HCT116 (cell line): ENCODE data around the gene LMAN1L. TPM values are rescaled to one million over a fixed set of nuclear protein-coding genes. Genes with fewer than 3 reads are reported as not detected.

Experiments
- ATAC-seq: fragments of 200-7000 bp; cut with Tn5 transposase; 2 replicates; pipeline ENCODE4 v1.9.1; 2020; ENCODE audit warnings: mild to moderate bottlenecking, moderate library complexity
- BruUV-seq: library from RNA; stranded (reverse); fragments of 400-500 nt; replicated peaks from 2 replicates; lab custom pipeline; 2021; lab: Mats Ljungman, UMichigan
- CTCF ChIA-PET: fragments of 300-600 bp; sonication (Branson Sonifier 250); formaldehyde crosslinking; loops from one replicate; lab custom pipeline; 2021; ENCODE audit warnings: antibody characterized with exemption; lab: Charles Lee
- POLR2A ChIA-PET: fragments of 300-600, 350-600 bp; sonication (Branson Sonifier 250); formaldehyde crosslinking; loops from one replicate; lab custom pipeline; 2021; ENCODE audit warnings: antibody characterized with exemption; lab: Charles Lee
- RAD21 ChIA-PET, 2 experiments: fragments of 300-600 bp; sonication (Branson Sonifier 250); formaldehyde crosslinking; loops; one replicate each; lab custom pipeline; 2023; ENCODE audit warnings: low total read pairs in 2 of 2; ENCODE audit not compliant: uncharacterized antibody in 2 of 2, unreplicated experiment in 2 of 2, low non-redundant PET in 1 of 2; lab: Charles Lee
- DNase-seq: peaks from one replicate; pipeline ENCODE4 v3.0.0-alpha.2; 2010; ENCODE audit warnings: low read depth, low spot score
- H2AFZ ChIP-seq: fragments of 200-600 bp; shearing (Covaris generic), sonication (generic); 2 replicates; pipeline ENCODE4 v1.6.1; 2017; ENCODE audit warnings: low read depth, mixed run types, mixed read lengths, antibody characterized with exemption, low read length; ENCODE audit not compliant: poor library complexity, severe bottlenecking
- H3K27ac ChIP-seq: 2 replicates; pipeline ENCODE4 v1.5.1; 2012; ENCODE audit warnings: low read depth, low read length
- H3K27me3 ChIP-seq: fragments of 200-600 bp; sonication (generic); 2 replicates; pipeline ENCODE4 v1.6.1; 2016; ENCODE audit warnings: mixed run types, low read length, mixed read lengths; ENCODE audit not compliant: insufficient read depth
- H3K36me3 ChIP-seq, 2 experiments: fragments of 200-500 bp in 1 of 2; fragments of 200-600 bp in 1 of 2; sonication (Bioruptor generic) in 1 of 2; sonication (generic) in 1 of 2; 2 replicates each; pipeline versions ENCODE4 v1.5.1 to v1.6.1; 2014 to 2016; ENCODE audit warnings: low read length in 2 of 2, inconsistent platforms in 1 of 2, mixed read lengths in 1 of 2, mixed run types in 1 of 2; ENCODE audit not compliant: insufficient read depth in 2 of 2, control insufficient read depth in 1 of 2
- H3K4me1 ChIP-seq, 2 experiments: fragments of 200-600 bp in 1 of 2; sonication (generic) in 1 of 2; 2 replicates each; pipeline versions ENCODE4 v1.5.1 to v1.6.1; 2012 to 2017; ENCODE audit warnings: low read length in 2 of 2, inconsistent platforms in 1 of 2, mild to moderate bottlenecking in 1 of 2, mixed read lengths in 1 of 2, mixed run types in 1 of 2, moderate library complexity in 1 of 2; ENCODE audit not compliant: insufficient read depth in 2 of 2, control insufficient read depth in 1 of 2
- H3K4me2 ChIP-seq: fragments of 200-600 bp; sonication (generic); 2 replicates; pipeline ENCODE4 v1.6.1; 2017; ENCODE audit warnings: mixed run types, low read length, mixed read lengths
- H3K4me3 ChIP-seq, 2 experiments: fragments of 200-600 bp in 1 of 2; sonication (generic) in 1 of 2; replicated peaks in 1 of 2; 2 replicates each; pipeline ENCODE4 v1.5.1; 2011 to 2016; ENCODE audit warnings: low read length in 2 of 2, control low read depth in 1 of 2, low read depth in 1 of 2, mild to moderate bottlenecking in 1 of 2, mixed read lengths in 1 of 2, mixed run types in 1 of 2
- H3K79me2 ChIP-seq: fragments of 200-600 bp; sonication (generic); 2 replicates; pipeline ENCODE4 v1.6.1; 2017; ENCODE audit warnings: mild to moderate bottlenecking, mixed run types, low read length, moderate library complexity, mixed read lengths; ENCODE audit not compliant: insufficient read depth
- H3K9ac ChIP-seq: fragments of 200-600 bp; sonication (generic); 2 replicates; pipeline ENCODE4 v1.6.1; 2016; ENCODE audit warnings: low read length, mixed read lengths
- H3K9me2 ChIP-seq: fragments of 200-600 bp; sonication (generic), shearing (Covaris generic); 2 replicates; pipeline ENCODE4 v1.6.1; 2017; ENCODE audit warnings: mixed run types, mild to moderate bottlenecking, moderate library complexity; ENCODE audit not compliant: insufficient read depth
- H3K9me3 ChIP-seq, 2 experiments: fragments of 200-500 bp in 1 of 2; fragments of 200-600 bp in 1 of 2; sonication (Bioruptor generic) in 1 of 2; sonication (generic) in 1 of 2; 2 replicates each; pipeline ENCODE4 v1.6.1; 2014 to 2017; ENCODE audit warnings: low read length in 2 of 2, mixed read lengths in 2 of 2, inconsistent platforms in 1 of 2, low read depth in 1 of 2, mild to moderate bottlenecking in 1 of 2, mixed run types in 1 of 2, moderate library complexity in 1 of 2; ENCODE audit not compliant: control insufficient read depth in 1 of 2, insufficient read depth in 1 of 2
- H4K20me1 ChIP-seq: fragments of 200-600 bp; sonication (generic), shearing (Covaris generic); 2 replicates; pipeline ENCODE4 v1.6.1; 2017; ENCODE audit warnings: mixed run types, mild to moderate bottlenecking, moderate library complexity; ENCODE audit not compliant: insufficient read depth
- CBX3 ChIP-seq: IDR thresholded peaks from 2 replicates; pipeline ENCODE4 v1.6.1; 2012; ENCODE audit warnings: low read depth
- CEBPB ChIP-seq: IDR thresholded peaks from 2 replicates; pipeline ENCODE4 v1.6.1; 2012; ENCODE audit warnings: low read depth
- EGR1 ChIP-seq: IDR thresholded peaks from 2 replicates; pipeline ENCODE4 v1.6.1; 2012; ENCODE audit warnings: low read depth
- ELF1 ChIP-seq: IDR thresholded peaks from 2 replicates; pipeline ENCODE4 v1.6.1; 2012; ENCODE audit warnings: low read depth, borderline replicate concordance
- EZH2phosphoT487 ChIP-seq: fragments of 200-600 bp; IDR thresholded peaks from 2 replicates; pipeline ENCODE4 v1.6.1; 2018; ENCODE audit warnings: antibody characterized with exemption, borderline replicate concordance
- FOSL1 ChIP-seq: IDR thresholded peaks from 2 replicates; pipeline ENCODE4 v1.6.1; 2012; ENCODE audit warnings: low read depth
- POLR2A ChIP-seq: IDR thresholded peaks from 2 replicates; pipeline ENCODE4 v1.7.0; 2011; ENCODE audit warnings: borderline replicate concordance; ENCODE audit not compliant: insufficient read depth, insufficient read length; ENCODE audit errors: extremely low read depth
- POLR2AphosphoS5 ChIP-seq: IDR thresholded peaks from 2 replicates; pipeline ENCODE4 v1.6.1; 2011; ENCODE audit warnings: mild to moderate bottlenecking, low read depth, low read length, moderate library complexity
- SIN3A ChIP-seq: IDR thresholded peaks from 2 replicates; pipeline ENCODE4 v1.6.1; 2012; ENCODE audit warnings: low read depth
- SP1 ChIP-seq: IDR thresholded peaks from 2 replicates; pipeline ENCODE4 v1.6.1; 2012; ENCODE audit warnings: low read depth
- SRF ChIP-seq: IDR thresholded peaks from 2 replicates; pipeline ENCODE4 v1.6.1; 2012; ENCODE audit warnings: low read depth
- TCF7L2 ChIP-seq: IDR thresholded peaks from 2 replicates; pipeline ENCODE4 v1.7.0; 2011; ENCODE audit warnings: borderline replicate concordance, inconsistent platforms; ENCODE audit not compliant: insufficient read depth, insufficient read length; ENCODE audit errors: extremely low read depth
- YY1 ChIP-seq: IDR thresholded peaks from 2 replicates; pipeline ENCODE4 v1.6.1; 2011; ENCODE audit warnings: low read length, low read depth, moderate library complexity, mild to moderate bottlenecking; ENCODE audit not compliant: insufficient replicate concordance; ENCODE audit errors: extremely low read depth
- ZNF274 ChIP-seq: fragments of 200-500 bp; sonication (Bioruptor generic); IDR thresholded peaks from 2 replicates; pipeline ENCODE4 v1.6.1; 2014; ENCODE audit warnings: mild to moderate bottlenecking, low read depth, low read length, inconsistent platforms
- intact Hi-C: fragments of 100-400 bp; cut with micrococcal nuclease; formaldehyde crosslinking; loops from 2 replicates; pipeline ENCODE4 v1.10.0; 2022
- total RNA-seq: library from RNA; stranded (reverse); gene quantifications from one replicate; pipeline ENCODE4 v1.2.1, GENCODE V29; 2021; ENCODE audit not compliant: unreplicated experiment
- TF ChIP-seq, protein P1 (sequence below): IDR thresholded peaks from 2 replicates; pipeline ENCODE4 v1.6.1; 2012
- TF ChIP-seq, protein P2 (sequence below): IDR thresholded peaks from 2 replicates; pipeline ENCODE4 v1.6.1; 2012
- TF ChIP-seq, protein P3 (sequence below), 3 experiments: fragments of 200-600 bp in 1 of 3; sonication (generic) in 1 of 3; IDR thresholded peaks in 2 of 3; conservative IDR thresholded peaks in 1 of 3; 2 replicates each; pipeline ENCODE4 v1.5.1; 2012 to 2017; ENCODE audit warnings: low read depth in 2 of 3, low read length in 2 of 3, antibody characterized with exemption in 1 of 3, borderline replicate concordance in 1 of 3, control low read depth in 1 of 3, mild to moderate bottlenecking in 1 of 3, mixed read lengths in 1 of 3, mixed run types in 1 of 3, moderate library complexity in 1 of 3; ENCODE audit not compliant: insufficient read depth in 1 of 3
- TF ChIP-seq, protein P4 (sequence below): IDR thresholded peaks from 2 replicates; pipeline ENCODE4 v1.6.1; 2012; ENCODE audit warnings: low read depth

Gene LMAN1L
- total RNA-seq, 1 experiment from 2014 or later = 0.17 TPM

DNA sequence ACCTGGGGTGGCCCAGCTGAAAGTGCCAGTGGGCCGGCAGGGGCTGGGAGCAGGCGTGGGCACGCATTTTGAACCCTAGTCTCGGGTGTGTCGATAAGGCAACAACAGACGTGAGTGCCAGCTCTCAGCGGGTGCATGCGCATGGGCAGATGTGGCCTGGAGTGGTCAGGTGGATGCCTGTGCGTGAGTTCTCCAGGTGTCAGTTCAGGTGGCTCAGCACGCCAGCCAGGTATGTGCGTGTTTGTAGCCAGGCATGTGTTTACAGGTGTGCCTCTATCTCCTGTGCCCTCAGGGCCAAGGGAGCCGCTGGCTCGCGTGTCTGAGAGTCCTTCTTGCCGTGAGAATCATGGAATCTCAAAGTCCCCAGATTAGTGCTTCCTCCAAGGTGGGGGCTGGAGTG is 49.2 kb upstream of the LMAN1L start:
- ChIA-PET RAD21 (no interaction called here), POLR2A (no interaction called here), CTCF (no interaction called here)
- H2AFZ ChIP-seq = no peak overlapping the region
- no peaks in the 10 kb centered on the region for H3K27me3 ChIP-seq
- no peak overlapping the region for H3K27ac ChIP-seq
- no peaks in the 10 kb centered on the region for H3K79me2 ChIP-seq
- no peaks in the 10 kb centered on the region for H3K36me3 ChIP-seq
- H3K9ac ChIP-seq = no peak overlapping the region
- BruUV-seq = no TSS peak
- no peak for ATAC-seq
- no peak overlapping the region for H3K4me3 ChIP-seq
- DNase-seq = no peak
- H3K9me2 ChIP-seq = no peaks in the 10 kb centered on the region
- no peak overlapping the region for H3K4me2 ChIP-seq
- no peaks in the 10 kb centered on the region for H3K4me1 ChIP-seq
- intact Hi-C loops = no loop called here
- TF ChIP-seq POLR2AphosphoS5 (no peak), CBX3 (no peak), ZNF274 (no peak), SP1 (no peak), EZH2phosphoT487 (no peak), SRF (no peak), POLR2A (no peak), FOSL1 (no peak), TCF7L2 (no peak), SIN3A (no peak), YY1 (no peak), EGR1 (no peak), ELF1 (no peak), CEBPB (no peak)
- TF ChIP-seq, protein P1, sequence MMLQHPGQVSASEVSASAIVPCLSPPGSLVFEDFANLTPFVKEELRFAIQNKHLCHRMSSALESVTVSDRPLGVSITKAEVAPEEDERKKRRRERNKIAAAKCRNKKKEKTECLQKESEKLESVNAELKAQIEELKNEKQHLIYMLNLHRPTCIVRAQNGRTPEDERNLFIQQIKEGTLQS = no peak
- TF ChIP-seq, protein P2, sequence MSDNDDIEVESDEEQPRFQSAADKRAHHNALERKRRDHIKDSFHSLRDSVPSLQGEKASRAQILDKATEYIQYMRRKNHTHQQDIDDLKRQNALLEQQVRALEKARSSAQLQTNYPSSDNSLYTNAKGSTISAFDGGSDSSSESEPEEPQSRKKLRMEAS = no peak
- TF ChIP-seq, protein P3, sequence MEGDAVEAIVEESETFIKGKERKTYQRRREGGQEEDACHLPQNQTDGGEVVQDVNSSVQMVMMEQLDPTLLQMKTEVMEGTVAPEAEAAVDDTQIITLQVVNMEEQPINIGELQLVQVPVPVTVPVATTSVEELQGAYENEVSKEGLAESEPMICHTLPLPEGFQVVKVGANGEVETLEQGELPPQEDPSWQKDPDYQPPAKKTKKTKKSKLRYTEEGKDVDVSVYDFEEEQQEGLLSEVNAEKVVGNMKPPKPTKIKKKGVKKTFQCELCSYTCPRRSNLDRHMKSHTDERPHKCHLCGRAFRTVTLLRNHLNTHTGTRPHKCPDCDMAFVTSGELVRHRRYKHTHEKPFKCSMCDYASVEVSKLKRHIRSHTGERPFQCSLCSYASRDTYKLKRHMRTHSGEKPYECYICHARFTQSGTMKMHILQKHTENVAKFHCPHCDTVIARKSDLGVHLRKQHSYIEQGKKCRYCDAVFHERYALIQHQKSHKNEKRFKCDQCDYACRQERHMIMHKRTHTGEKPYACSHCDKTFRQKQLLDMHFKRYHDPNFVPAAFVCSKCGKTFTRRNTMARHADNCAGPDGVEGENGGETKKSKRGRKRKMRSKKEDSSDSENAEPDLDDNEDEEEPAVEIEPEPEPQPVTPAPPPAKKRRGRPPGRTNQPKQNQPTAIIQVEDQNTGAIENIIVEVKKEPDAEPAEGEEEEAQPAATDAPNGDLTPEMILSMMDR (IDR thresholded peaks at IDR 0.05 in 2 of 3, conservative IDR thresholded peaks at IDR 0.05 in 1 of 3; ENCODE audit: borderline replicate concordance in 1 of 3, insufficient read depth in 1 of 3, low read depth in 2 of 3, low read length in 2 of 3) = no peak
- TF ChIP-seq, protein P4, sequence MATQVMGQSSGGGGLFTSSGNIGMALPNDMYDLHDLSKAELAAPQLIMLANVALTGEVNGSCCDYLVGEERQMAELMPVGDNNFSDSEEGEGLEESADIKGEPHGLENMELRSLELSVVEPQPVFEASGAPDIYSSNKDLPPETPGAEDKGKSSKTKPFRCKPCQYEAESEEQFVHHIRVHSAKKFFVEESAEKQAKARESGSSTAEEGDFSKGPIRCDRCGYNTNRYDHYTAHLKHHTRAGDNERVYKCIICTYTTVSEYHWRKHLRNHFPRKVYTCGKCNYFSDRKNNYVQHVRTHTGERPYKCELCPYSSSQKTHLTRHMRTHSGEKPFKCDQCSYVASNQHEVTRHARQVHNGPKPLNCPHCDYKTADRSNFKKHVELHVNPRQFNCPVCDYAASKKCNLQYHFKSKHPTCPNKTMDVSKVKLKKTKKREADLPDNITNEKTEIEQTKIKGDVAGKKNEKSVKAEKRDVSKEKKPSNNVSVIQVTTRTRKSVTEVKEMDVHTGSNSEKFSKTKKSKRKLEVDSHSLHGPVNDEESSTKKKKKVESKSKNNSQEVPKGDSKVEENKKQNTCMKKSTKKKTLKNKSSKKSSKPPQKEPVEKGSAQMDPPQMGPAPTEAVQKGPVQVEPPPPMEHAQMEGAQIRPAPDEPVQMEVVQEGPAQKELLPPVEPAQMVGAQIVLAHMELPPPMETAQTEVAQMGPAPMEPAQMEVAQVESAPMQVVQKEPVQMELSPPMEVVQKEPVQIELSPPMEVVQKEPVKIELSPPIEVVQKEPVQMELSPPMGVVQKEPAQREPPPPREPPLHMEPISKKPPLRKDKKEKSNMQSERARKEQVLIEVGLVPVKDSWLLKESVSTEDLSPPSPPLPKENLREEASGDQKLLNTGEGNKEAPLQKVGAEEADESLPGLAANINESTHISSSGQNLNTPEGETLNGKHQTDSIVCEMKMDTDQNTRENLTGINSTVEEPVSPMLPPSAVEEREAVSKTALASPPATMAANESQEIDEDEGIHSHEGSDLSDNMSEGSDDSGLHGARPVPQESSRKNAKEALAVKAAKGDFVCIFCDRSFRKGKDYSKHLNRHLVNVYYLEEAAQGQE = no peak
- no peaks in the 10 kb centered on the region for H4K20me1 ChIP-seq
- no peaks in the 10 kb centered on the region for H3K9me3 ChIP-seq
